NCI-H526 (cell line): Measurements from ENCODE around the gene PARVA.

Source experiments
- DNase-seq, 2 experiments: peaks; one replicate each; lab custom pipeline; 2025; lab: John Stamatoyannopoulos, UW

PARVA gene

DNA sequence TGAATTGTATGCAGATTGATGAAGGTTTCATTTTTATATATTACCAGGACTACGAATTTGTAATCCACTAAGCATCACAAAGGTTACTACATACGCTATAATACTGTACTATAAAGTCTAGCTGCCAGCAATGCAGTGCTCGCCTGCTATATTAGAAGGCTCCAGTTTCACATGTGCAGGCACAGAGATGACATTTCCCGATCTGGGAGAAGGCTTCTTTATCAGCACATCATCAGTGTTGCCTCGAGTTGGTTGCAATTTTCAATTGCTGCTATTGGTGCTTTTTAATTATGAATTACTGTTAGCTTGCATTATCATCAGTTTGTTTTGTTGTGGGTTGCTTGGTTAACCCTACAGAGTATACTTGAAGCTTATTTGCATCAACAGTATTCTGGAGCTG is 153.6 kb downstream of the PARVA start:
- DNase-seq, result peak; percentile 48 to 63

- no peak for DNase-seq
Observed at GRCh38 chr11:12531681-12532080, 154.3 kb downstream of the PARVA start.

DNA sequence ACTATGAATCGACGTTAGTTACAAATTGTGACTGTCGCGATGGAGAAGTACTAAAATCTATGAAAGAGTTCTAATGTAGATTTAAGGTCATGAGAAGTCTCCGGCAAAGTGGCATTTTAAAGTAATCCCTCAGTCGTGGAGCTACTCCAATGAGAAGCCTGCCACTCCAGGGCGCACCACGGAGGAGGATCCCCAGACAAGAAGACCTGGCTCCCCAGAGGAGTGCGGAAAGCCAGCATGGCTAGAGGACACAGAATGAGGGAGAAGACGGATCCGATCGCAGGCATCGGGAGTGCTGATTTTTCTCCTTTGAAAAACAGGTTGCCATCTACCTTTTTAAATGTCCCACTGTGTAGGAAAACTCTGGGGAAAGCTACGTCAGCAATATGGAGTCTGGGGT is 155.2 kb downstream of the PARVA start:
- no peak for DNase-seq

DNA sequence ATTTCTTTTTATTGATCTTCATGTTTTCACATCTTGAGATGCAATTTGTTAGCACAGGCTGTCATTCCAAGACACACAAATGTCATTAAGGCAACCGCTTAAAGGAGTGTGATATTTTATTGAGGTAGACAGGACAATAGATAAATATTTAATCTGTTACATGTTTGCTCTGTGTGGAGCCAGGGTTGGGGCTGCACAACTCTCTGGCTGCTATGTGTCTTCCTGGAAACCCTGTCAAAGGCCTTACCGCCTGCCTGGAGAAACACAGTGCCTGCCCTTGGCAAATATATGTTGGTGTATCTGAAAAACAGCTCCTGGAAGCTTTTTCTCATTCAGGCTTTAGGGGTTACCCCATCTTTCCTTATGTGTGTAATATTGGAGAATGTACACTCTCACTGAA is 157.2 kb downstream of the PARVA start:
- no peak for DNase-seq

- DNase-seq, result no peak
Observed at GRCh38 chr11:12535321-12535720, 157.9 kb downstream of the PARVA start.

DNA sequence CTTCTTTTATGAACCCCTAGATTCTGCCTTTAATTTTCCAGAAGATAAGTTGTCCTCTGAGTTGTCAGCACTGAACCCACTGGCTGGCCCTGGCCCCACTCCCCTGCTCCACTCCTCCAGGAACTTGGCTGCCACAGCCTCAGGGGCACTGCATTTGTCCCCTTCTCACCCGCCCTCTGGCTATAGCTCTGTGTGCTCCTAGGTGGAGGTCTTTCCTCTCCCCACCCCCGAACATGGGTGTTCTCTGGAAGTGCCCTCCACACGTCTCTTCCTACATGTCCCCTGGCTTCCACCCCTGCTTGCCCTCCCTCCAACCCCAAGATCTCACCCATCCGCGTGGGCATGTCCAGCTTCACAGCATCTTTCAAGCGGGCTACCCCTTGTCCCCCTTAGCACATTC is 159.2 kb downstream of the PARVA start:
- no peak for DNase-seq

DNA sequence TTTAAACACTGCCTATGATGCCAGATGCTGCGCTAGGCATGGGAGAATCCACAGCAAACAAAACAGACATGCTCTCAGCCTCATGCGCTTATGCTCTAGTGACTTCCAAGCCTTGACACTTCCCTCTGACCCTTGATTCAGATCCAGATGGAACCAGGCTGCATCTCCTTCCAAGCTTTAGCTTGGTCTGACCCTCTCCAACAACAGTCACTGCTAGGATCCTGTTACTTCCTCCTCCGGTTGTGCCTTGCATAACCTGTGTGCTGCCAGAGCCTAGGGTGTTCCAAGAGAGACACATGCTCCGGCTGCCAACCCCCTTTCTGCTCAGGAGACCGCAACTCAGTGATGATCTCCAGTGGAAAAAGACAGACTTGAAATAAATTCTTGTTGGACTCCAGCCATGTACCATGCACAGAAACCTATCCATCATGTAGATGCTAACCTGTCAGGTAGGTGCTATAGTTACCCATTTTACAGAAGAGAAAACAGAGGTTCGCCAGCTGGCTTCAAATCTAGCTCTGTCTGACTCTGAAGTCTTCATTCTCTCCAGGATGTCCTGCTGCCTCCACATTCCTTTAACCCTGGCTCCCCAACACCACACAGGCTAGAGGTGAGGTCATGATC is 160.5 kb downstream of the PARVA start:
- DNase-seq, result no peak

- no peak for DNase-seq
Observed at GRCh38 chr11:12538889-12539421, 161.6 kb downstream of the PARVA start.

DNA sequence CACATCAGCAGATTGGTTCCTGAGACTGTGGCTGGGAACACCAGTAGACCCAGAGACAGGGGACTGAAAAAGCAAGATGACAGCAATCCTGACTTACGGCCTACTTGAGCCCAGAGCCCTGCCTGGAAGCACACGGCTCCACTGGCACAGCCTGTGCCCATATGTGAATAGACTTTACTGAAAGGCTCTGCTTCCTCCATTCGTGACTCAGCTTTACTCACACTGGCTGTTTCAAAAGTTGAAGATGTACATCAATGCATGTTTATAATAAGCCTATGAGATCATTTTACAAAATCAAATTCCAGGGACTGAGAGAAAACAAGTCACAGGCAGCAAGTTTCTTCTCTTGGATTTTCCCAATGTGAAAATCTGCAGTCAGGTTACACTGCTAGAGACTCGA is 162.2 kb downstream of the PARVA start:
- DNase-seq, result no peak

DNA sequence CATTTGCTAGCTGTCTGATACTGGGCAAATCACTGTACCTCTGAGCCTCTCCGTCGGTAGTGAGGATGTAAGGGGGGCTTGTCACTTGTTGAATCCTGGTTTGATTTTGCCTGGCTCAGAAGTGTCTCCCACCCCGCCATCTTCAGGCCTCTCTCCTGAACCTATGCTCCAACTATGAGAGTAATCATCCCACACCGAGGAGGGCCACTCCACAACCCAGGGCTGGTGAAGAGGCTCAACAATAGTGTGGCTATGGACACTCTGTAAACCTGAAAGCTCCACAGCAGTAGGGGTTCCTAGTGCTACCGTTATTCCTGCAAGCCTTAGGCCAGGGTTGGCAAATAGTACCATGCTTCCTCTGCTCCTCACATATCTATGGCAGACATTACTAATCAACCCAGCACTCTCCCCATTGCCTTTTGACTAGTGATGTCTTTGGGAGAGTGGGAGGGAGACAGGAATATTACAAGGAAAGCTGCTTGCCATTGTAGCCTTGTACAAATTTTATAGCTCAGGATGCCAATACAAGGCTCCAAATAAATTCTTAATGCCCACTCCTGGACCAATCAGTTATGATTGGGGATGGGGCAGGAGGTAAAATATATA is 162.8 kb downstream of the PARVA start:
- DNase-seq, result peak in 1 of 2 experiments; percentile 6

- DNase-seq, result no peak
Observed at GRCh38 chr11:12540913-12541582, 163.7 kb downstream of the PARVA start.

DNA sequence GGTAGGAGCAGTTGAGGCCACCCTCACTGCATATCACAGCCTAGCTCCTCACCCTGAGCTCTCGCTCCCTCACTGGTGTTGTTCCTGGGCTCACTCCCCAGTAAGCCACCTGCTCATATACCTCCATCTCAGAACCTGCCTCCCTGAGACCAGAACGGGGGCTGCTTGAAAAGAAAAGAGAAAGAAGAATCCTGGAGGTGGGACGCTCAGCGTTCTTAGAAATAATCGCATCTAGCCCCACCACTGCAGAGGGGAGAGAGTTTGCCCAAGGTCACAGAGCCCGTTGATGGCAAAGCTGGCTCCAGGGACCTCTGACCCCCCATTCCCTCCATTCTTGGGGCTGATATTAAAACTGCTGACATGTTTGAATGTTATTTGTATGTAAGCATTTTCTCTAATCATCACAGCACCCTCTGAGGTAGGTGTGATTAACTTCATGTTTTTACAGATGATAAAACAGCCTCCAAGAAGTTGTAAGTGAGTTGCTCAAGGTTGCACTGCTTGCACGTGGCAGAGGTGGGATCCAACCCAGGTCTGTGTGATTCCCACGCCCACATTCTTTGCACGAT is 164.3 kb downstream of the PARVA start:
- no peak for DNase-seq

DNA sequence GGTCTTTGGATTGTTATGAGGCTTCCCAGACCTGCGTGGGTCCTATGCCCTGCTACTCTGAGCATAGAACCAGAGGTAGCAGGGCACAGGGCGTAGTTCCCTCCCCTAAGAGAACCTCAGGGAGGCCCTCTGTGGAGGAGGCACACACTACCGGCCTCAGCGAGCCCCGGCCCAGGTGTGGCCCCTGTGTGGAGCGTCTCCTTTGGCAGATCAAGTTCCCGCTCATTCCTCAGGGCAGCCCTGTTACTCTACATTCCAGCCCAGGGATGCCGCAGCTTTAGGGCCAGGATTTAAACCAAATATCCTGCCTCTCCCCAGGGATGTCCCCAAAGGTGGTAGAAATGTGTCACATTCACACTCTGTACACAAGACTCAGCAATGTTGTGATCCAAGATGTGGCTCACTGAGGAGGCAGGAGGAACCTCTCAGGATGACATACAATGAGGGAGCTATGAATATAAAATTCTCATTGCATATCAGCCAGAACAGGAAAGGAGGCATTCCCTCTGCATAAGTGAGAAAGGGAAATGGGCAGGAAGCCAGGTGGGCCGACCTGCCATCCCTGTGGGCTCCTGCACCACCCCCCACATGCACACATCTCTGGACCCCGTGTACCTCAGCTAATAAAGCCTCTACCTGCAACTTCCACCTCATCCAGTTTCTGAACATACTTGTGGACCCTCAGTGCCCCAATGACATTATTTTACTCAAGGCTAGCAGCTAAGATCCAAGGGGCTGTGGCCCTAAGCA is 165.0 kb downstream of the PARVA start:
- no peak for DNase-seq

DNA sequence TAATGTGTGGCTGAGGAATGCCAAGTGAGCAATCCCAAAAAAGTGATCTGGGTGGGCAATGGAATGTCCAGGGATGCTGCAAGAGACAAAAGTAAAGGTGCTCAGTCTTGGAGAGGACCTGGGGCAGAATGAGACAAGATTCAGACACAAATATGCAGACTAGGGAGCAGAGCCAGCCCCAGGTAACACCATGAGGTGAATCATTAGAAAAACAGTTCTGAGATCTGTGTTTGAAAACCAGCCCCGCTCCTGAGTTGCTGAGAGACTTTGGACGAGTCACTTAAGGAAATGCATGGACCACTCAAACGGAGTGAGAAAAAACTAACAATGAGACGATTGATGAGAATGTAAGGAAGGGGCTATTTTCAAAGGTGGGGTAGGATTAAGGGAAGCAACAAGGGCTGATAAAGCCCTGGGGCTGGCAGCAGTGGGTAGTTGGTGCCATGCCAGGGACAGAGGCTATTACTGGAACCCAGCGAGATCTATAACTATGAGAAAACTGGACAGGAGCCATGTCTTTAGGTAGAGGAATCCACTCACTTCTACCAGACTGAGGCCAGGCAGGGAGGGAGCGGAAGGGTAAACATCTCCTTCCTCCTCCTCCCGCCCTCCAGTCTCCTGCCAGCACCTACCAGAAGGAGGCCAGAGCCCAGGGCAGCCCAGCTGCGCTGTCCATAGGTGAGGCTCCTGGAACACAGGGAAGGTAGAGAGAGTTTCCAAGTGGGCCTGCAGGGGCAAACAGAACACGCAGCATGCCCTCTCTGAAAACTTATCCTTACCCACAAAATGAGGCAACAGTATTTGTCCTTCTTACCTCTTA is 166.4 kb downstream of the PARVA start:
- DNase-seq, result no peak

DNA sequence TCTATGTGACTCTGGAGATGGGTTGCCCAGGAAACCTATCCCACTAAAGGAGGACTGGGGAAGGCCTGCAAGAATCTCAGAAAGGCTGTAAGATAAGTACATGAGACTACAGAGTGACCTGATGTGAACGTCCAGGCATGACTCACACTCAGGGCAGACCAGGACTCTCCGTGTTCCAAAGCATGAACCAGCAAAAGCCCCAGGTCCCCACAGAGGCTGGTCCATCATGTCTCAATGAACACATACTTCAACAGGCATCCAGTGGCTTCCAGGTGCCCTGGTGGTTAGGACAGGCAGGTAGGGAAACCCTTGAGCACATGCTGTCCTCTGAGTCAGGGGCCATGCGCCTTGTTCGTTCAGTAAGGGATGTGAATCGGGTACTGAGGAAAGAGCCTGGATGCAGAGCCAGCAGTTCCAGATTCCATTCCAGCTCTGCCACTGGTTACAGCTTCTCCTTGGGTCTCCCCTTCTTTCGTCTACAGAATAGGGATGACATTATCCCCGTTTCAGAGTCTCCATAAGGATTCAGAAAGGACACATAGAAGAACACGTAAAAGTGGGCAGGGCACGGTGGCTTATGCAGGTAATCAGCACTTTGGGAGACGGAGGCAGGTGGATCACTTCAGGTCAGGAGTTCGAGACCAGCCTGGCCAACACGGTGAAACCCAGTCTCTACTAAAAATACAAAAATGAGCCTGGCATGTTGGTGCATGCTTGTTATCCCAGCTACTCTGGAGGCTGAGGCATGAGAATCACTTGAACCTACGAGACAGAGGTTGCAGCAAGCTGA is 167.8 kb downstream of the PARVA start:
- DNase-seq, result no peak

GRCh38 chr11:12546122-12546521 is 168.8 kb downstream of the PARVA start:
- DNase-seq, result no peak

GRCh38 chr11:12546660-12547059 is 169.3 kb downstream of the PARVA start:
- no peak for DNase-seq

DNA sequence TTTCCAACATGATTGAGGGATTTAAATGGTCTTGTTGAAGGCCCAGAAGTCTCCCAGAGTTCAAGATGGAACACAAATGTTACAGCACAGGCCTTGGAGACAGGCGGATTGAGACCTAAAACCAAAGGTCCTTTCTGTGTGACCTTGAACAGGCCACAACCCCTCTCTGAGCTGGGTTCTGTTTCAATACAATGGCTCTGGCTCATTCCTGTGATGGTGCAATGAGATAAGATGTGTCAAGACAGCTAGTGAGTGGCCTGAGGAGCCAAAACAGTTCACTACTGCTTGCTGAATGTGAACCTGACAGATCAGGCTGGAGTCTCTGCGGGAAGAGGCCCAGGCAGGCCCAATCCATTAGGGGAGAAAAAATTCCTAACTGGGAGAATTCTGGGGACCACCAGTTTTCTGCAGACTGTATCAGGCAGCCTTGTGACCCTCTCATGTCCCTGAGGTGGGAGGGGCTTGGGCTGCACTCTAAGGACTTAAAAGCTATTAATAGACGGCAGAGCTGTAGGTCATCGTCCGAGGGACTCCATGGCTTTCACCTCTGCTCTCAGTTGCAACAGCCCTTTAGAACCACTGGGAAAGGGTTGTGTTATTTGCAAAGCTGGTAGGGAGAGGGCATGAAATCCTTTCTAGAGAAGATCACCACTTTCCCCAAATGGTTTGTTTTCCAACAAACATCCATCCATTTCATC is 170.7 kb downstream of the PARVA start:
- no peak for DNase-seq

DNA sequence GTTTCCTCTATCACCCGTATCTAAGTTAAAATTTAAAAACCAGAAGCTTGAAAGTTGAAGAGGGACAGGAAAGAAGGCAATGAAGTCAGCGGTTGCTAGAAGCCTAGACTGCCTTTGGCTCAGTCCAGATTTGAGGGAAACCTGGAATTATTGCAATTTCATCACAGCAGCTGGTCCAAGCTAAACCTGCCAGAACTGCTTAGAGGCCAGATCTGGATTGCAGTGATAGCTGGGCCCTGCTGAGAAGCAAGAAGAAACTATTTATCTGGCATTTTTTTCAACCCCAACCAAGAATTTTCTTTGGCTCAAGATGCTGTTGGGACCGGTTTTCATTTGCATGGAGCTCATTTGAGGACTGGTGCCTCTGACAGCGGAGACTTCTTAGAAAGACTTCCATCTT is 175.3 kb downstream of the PARVA start:
- no peak for DNase-seq

DNA sequence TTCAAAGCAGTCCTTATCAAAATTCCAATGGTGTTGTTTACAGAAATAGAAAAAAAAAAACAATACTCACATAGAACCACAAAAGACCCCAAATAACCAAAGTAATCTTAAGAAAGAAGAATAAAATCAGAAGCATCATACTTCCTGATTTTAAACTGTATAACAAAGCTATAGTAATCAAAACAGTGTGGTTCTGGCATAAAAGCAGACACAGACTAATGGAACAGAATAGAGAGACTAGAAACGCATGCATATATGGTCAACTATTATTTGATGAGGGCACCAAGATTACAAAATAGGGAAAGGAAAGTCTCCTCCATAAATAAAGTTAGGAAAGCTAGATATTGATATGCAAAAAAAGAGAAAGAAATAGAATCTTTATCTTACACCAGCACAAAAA is 176.8 kb downstream of the PARVA start:
- no peak for DNase-seq
